Measurements from ENCODE around the gene TNNC1. TPM values are rescaled to one million over a fixed set of nuclear protein-coding genes. Genes with fewer than 3 reads are reported as not detected.

The TNNC1 gene
- total and polyA plus RNA-seq, 2 donors (not counting 3 experiments of a cell fraction or from before 2014, with no cell fraction given): 0.12 TPM; not detected in 1

GRCh38 chr3:52442409-52443267 is 11.2 kb downstream of the TNNC1 start:
- no peak overlapping the region for H2AFZ ChIP-seq (ENCODE audit: low read depth, low read length)
- no peak overlapping the region for H3K9ac ChIP-seq (replicated peaks; ENCODE audit: extremely low read depth, insufficient read depth, low read length)
- FAIRE-seq: no peak
- ChIA-PET POLR2A (no interaction called here), CTCF (interaction anchor here (1.0 to 1.7 kb wide), 3 partner anchors 14 to 30 kb away, joined by 3 to 12 read pairs (median 4); no protein-coding TSS in a partner anchor)
- H3K79me2 ChIP-seq (ENCODE audit: control insufficient read depth, insufficient read depth, low read length): no peaks in the 10 kb centered on the region
- H4K20me1 ChIP-seq (replicated peaks; ENCODE audit: control insufficient read depth, extremely low read depth, insufficient read depth, low read length): no peaks in the 10 kb centered on the region
- peaks cover 5% of the 10 kb centered on the region for H3K4me1 ChIP-seq (ENCODE audit: control insufficient read depth, extremely low read depth, insufficient read depth, low read length)
- dilution Hi-C loops (cut with MboI; ENCODE audit: extremely low pct_ligation_motif_present, low sequenced_read_pairs) (no loop called here), intact Hi-C loops (cut with micrococcal nuclease) (no loop called here)
- DNase-seq (ENCODE audit: low read depth, low spot score): no peak
- H3K27me3 ChIP-seq (ENCODE audit: control insufficient read depth in 2 of 2, insufficient read depth in 2 of 2, low read length in 2 of 2): no peaks in the 10 kb centered on the region
- no TSS peak for BruUV-seq (replicated peaks)
- H3K9me3 ChIP-seq (replicated peaks; ENCODE audit: control insufficient read depth, insufficient read depth, low read length): no peaks in the 10 kb centered on the region
- no peak for TF ChIP-seq EZH2 (IDR thresholded peaks at IDR 0.05; ENCODE audit: borderline replicate concordance, low read depth, low read length, severe bottlenecking)
- TF ChIP-seq MAX (IDR thresholded peaks at IDR 0.05; ENCODE audit: insufficient read depth, insufficient read length): no peak
- no peak for TF ChIP-seq POLR2AphosphoS5 (IDR thresholded peaks at IDR 0.05; ENCODE audit: insufficient read depth, low read depth, low read length)
- TF ChIP-seq POLR2A (IDR thresholded peaks at IDR 0.05; ENCODE audit: low read depth, low read length): no peak
- TF ChIP-seq GATA2 (IDR thresholded peaks at IDR 0.05; ENCODE audit: insufficient read depth, insufficient read length, low read depth, low read length): no peak
- TF ChIP-seq CTCF (IDR thresholded peaks at IDR 0.05; ENCODE audit: extremely low read depth in 1 of 2, insufficient read depth in 1 of 2, low read depth in 1 of 2, low read length in 2 of 2): no peak
- TF ChIP-seq FOS (IDR thresholded peaks at IDR 0.05; ENCODE audit: borderline replicate concordance, insufficient read depth, low read length): no peak
- TF ChIP-seq JUN (IDR thresholded peaks at IDR 0.05; ENCODE audit: borderline replicate concordance, insufficient read depth, insufficient read length, low read depth): no peak
- no peak for TF ChIP-seq MYC (IDR thresholded peaks at IDR 0.05; ENCODE audit: low read depth, low read length)
- H3K27ac ChIP-seq (ENCODE audit: insufficient read depth, low read depth, low read length): no peak overlapping the region
- H3K36me3 ChIP-seq (ENCODE audit: control insufficient read depth in 2 of 2, extremely low read depth in 1 of 2, insufficient read depth in 2 of 2, low read length in 2 of 2): peaks cover 0 to 15% of the 10 kb centered on the region in 2 experiments
- no peak overlapping the region for H3K4me2 ChIP-seq (ENCODE audit: insufficient read depth, low read length)
- H3K4me3 ChIP-seq (replicated peaks in 1 of 3; ENCODE audit: insufficient read depth in 1 of 3, low read depth in 1 of 3, low read length in 3 of 3): no peak overlapping the region
- no peaks in the 10 kb centered on the region for H3K9me1 ChIP-seq (replicated peaks; ENCODE audit: control insufficient read depth, extremely low read depth, insufficient read depth, low read length)

Measured in endothelial cell of umbilical vein (primary cell).